ENCODE data around the gene GULP1.
"Not testable (repeated sequence)": the region's sequence is repeated elsewhere in the genome, so short reads cannot be mapped to it uniquely, and the experiment has no call there.

Gene GULP1

GRCh38 chr2:188569431-188570165 lies 277.9 kb downstream of the GULP1 start:
- DNase-seq = no peak

DNA sequence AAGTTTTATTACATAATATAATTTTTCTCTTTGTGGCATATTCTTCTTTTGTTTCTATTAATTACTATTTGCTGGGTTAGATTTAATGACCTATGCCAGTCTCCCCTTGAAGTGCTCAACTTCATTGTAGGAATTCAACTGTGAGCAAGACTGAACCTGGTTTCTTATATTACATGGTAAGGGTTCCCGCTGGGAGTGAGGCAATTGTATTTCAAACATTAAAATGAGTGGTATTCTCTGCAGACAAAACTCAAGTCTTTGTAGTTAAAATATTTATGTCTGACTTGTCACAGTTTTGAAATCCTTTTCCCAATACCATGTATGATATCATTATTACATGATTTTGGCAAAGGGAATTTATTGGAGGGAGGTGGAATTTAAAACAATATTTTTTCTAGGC lies 278.7 kb downstream of the GULP1 start:
- no peak for DNase-seq

GRCh38 chr2:188571543-188572303 lies 280.0 kb downstream of the GULP1 start:
- DNase-seq = no peak

- no peak for DNase-seq
Measured at GRCh38 chr2:188572592-188572991, 280.9 kb downstream of the GULP1 start.

GRCh38 chr2:188573453-188573852 lies 281.8 kb downstream of the GULP1 start:
- DNase-seq = no peak

- DNase-seq = no peak
Measured at GRCh38 chr2:188576006-188576405, 284.3 kb downstream of the GULP1 start.

DNA sequence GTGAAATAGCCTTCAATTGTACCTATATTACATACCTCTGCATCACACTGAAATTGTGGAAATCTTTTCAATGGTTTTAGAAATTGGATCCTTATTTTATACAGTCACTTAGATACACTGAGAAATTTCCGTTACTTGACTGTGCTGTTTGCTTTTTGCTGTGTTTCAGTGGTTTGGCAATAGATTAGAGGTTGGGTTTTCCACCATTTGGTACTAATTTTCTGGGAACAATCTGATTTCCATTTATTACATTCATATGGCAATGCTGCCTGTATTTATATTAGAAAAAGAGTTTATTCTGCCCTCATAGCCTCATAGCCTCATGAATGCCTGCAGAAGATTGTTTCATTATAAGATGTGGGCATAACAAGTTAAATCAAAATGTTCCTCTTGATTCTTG lies 285.0 kb downstream of the GULP1 start:
- no peak for DNase-seq

DNA sequence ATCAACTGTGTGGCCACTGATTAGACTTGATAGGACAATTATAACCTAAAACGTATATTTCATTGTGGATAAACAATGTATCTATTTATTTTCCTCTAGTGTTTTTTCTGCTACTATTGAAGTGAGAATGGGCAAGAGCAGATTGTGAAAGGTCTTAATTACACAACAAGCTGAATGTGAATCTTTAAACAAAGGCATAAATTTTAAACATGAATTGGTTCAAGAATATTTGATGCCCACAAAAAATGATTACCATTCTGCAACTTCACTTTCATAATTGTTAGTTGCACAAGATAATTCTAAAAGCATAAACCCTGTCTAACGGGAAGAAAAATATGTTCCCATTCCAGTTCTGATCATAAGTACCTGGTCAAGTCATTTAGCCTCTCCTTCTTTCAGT lies 285.6 kb downstream of the GULP1 start:
- no peak for DNase-seq

DNA sequence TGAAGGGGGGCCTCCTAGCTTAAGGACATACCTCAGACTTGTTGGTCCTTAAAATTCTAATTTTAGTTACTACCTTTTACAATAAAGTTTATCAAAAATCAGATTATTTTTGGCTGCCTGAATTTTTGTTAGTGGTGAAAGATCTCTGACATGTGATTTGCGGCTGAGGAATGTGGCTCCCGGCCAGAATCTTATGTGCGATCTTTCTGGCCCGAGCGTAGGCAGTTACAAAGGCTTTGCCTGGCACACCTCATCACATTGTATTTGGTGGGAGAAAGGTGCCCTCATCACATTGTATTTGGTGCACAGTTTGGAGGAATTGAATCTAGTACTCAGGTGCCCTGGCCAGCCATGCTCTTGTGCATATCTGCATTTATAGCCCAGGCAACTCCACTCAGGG lies 289.1 kb downstream of the GULP1 start:
- DNase-seq = no peak

- no peak for DNase-seq
Measured at GRCh38 chr2:188582211-188582610, 290.5 kb downstream of the GULP1 start.

GRCh38 chr2:188588235-188588634 lies 296.6 kb downstream of the GULP1 start:
- DNase-seq = no peak

GRCh38 chr2:188596054-188596453 lies 304.4 kb downstream of the GULP1 start:
- DNase-seq = no peak

GRCh38 chr2:188598551-188598950 lies 306.9 kb downstream of the GULP1 start:
- no peak for DNase-seq

GRCh38 chr2:188599140-188599539 lies 307.5 kb downstream of the GULP1 start:
- DNase-seq = no peak

DNA sequence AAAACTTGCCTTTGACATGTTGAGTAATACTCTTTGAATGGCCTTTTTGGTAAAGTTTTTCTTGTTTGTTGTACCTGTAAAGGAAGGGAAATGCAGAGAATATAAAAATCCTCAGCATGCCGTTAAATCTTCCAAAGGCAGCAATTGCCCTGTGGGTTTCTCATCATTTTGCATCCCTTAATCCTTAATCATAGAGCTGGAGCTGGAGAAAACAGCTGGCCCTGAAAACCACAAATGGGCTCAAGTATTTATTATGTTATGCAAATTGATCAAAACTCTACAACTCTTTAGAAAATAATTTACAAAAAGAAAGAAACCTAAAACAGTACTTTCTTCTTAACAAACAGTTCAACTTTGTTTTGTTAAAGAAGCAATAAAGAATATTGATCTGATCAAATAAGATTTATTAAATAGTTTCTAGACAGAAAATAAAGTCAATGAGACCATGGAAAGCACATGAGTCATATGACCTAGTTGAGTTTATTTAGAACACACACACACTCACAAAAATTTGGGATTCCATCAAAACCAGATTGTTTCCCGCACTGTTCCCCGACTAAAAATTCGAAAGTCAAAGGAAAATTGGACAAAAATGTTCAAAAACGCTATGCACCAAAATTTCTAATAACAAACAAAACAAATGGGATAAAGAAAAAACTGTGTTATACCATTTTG lies 309.0 kb downstream of the GULP1 start:
- DNase-seq = no peak

GRCh38 chr2:188601391-188601790 lies 309.7 kb downstream of the GULP1 start:
- no peak for DNase-seq

DNA sequence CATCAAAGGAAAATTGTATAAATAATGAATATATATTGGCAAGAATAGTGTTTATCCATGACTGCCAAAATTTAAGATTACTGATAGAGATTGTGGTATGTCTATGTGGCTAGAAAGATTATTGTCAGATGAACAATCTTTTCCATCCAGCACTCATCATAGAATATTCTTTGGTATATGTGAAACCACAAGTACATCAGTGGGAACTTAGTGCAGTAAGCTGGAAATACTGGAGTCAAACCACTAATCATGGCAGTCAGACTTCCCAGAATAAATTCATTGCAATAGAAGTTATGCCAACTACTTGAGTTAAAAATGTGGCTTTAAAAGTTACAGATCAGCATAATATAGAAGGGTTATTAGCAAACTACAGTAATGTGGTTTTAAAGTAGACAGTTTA lies 310.3 kb downstream of the GULP1 start:
- DNase-seq = no peak

DNA sequence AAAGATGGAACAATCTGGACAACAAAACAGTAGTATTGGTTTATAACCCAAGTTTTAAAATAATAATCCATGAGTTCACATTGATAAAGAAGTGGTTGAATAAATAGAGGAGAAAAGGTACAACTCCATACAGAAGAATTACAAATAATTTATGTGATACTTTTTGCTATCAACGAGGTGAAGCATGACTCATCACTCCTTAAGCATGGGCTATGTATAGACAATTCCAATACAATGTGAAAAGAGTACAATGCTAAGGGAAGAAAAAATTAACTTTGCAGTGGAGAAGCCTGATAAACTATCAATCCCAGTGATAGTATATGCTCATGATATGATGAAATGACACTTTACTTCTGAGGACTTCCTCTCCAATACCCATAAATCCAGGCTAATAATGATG lies 312.9 kb downstream of the GULP1 start:
- DNase-seq = no peak

- not testable (repeated sequence) for DNase-seq
Measured at GRCh38 chr2:188605609-188606584, 314.2 kb downstream of the GULP1 start.

DNA sequence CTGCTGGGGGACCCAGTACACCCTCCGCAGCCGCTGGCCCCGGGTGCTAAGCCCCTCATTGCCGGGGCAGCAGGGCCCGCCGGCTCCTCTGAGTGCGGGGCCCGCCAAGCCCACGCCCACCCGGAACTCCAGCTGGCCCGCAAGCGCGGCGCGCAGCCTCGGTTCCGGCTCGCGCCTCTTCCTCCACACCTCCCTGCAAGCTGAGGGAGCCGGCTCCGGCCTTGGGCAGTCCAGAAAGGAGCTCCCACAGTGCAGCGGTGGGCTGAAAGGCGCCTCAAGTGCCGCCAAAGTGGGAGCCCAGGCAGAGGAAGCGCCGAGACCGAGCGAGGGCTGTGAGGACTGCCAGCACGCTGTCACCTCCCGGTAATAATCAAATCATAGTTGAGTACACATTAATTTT lies 314.9 kb downstream of the GULP1 start:
- DNase-seq = not testable (repeated sequence)

DNA sequence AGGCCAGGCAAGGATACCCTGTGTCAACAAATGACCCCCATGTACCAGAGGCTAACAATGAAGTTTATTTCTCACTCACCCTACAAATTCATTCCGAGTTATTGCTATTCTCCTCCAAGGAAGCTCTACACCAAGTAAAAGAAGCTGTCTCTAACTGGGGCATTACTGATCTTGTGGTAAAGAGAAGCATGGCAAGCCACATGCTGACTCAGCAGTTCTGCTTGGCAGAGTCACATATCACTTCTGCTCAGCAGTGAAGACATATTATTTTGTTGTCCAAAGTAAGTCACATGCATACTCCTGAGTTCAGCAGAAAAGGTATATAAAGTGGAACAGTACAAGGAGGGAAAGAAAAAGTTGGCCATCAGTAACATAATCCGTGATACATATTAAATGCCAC lies 315.8 kb downstream of the GULP1 start:
- no peak for DNase-seq

DNA sequence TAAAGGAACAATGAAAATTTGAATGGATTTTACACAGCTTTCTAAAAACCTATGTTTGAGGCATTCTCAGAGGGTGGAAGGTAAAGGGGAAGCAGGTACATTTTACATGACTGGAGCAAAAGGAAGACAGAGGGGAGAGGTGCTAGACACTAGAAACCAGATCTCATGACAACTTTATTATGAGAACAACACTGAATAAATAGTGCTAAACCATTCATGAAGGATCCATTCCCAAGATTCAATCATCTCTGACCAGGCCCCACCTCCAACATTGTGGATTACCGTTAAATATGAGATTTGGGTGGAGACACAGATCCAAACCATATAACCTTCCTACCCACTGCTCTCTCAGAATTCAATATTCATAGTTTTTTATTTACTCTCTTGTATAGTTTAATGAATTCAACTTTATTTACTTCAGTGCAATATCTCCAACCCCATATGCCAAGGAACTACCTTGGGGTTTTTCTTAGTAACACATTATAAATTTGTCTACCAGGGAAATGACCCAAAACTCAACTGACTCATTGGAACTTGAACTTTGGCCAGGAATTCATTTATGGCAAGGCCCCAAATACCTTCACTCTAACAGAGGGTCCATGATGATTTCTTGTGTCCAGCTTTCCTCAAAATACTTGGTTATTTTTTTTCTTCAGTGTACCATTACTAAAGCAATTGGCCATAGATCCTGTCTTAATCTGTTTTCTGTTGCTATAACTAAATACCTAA lies 317.8 kb downstream of the GULP1 start:
- DNase-seq = no peak
